Measurements from ENCODE around the gene LCN2. TPM values are rescaled to one million over a fixed set of nuclear protein-coding genes. Genes with fewer than 3 reads are reported as not detected.
"Not testable (repeated sequence)": the region's sequence is repeated elsewhere in the genome, so short reads cannot be mapped to it uniquely, and the experiment has no call there.

The LCN2 gene
- total RNA-seq, 4 donors from 2014 or later, result 0.58 to 222 (median 1.4) TPM; not detected in 1

DNA sequence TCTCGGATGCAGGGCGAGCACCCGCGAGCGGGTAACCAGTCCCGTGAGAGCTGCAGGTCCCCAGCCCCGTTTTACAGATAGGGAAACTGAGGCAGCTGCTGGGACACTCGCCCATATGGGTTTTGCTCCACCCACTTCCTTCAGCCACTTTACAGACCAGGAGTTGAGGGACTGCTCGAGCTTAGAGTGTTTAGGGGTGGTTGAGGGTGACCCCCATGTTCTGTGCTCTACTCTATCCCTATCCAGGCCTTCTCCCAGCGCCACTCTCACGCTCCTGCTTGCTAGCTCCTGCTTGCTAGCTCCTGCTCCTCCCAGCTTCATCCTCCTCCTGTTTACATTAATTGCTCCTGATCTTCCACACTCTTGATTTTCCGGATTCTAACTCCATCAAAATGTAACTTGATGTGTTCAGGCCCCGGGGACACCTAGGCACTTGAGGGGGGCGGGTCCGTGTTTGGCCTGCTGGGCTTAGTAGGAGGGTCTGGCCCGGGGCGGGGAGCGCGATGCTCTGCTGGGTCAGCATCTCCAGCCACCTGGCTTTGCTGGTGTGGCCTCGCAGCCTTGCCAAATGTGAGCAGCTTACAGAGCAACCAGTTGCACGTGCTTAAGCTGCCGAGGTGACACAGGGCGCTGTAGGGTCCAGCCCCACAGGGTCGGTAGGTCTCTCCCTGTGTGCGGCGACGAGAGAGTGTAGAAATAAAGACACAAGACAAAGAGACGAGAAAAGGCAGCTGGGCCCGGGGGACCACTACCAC, 20.2 kb upstream of the LCN2 start:
- H3K9me3 ChIP-seq, result peaks cover 0 to 5% (median 0%) of the 10 kb centered on the region in 3 donors
- peak overlapping the region; percentile 77 to 95 for H3K4me3 ChIP-seq
- TF ChIP-seq, protein P1, sequence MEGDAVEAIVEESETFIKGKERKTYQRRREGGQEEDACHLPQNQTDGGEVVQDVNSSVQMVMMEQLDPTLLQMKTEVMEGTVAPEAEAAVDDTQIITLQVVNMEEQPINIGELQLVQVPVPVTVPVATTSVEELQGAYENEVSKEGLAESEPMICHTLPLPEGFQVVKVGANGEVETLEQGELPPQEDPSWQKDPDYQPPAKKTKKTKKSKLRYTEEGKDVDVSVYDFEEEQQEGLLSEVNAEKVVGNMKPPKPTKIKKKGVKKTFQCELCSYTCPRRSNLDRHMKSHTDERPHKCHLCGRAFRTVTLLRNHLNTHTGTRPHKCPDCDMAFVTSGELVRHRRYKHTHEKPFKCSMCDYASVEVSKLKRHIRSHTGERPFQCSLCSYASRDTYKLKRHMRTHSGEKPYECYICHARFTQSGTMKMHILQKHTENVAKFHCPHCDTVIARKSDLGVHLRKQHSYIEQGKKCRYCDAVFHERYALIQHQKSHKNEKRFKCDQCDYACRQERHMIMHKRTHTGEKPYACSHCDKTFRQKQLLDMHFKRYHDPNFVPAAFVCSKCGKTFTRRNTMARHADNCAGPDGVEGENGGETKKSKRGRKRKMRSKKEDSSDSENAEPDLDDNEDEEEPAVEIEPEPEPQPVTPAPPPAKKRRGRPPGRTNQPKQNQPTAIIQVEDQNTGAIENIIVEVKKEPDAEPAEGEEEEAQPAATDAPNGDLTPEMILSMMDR (IDR thresholded peaks at IDR 0.05), result no peak
- TF ChIP-seq POLR2AphosphoS5 (IDR thresholded peaks at IDR 0.05), result no peak
- H3K36me3 ChIP-seq, result peaks cover 0 to 14% of the 10 kb centered on the region in 2 donors
- WGBS, 2 donors (ENCODE audit: low coverage in 1 of 2), result 20 to 35% methylated on average over 2 to 4 of the region's 29 CpGs
- peaks cover 18% of the 10 kb centered on the region for H3K27me3 ChIP-seq
- H3K27ac ChIP-seq, result peak overlapping the region; percentile 74 to 96 (median 93)
- H3K4me1 ChIP-seq, result peaks cover 0 to 41% (median 26%) of the 10 kb centered on the region in 3 donors
- ATAC-seq, result no peak

DNA sequence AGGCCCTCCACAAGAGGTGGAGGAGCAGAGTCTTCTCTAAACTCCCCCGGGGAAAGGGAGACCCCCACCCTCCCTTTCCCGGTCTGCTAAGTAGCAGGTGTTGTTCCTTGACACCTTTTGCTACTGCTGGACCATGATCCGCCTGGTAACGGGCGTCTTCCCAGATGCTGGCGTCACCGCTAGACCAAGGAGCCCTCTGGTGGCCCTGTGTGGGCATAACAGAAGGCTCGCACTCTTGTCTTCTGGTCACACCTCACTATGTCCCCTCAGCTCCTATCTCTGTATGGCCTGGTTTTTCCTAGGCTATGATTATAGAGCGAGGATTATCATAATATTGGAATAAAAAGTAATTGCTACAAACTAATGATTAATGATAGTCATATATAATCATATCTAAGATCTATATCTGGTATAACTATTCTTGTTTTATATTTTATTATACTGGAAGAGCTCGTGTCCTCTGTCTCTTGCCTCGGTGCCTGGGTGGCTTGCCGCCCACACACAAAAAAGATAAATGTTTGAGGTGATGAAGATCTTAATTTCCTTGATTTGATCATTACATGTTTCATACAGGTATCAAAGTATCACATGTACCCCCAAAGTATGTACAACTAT, 19.2 kb upstream of the LCN2 start:
- TF ChIP-seq, protein P1 (IDR thresholded peaks at IDR 0.05), result peak in 2 of 4 experiments; percentile 27 to 57
- WGBS, 2 donors (ENCODE audit: low coverage in 1 of 2), result 44 to 46% methylated on average over 5 to 7 of the region's 12 CpGs
- not testable (repeated sequence) for H3K9me3 ChIP-seq, H3K36me3 ChIP-seq, H3K4me3 ChIP-seq, H3K27ac ChIP-seq, ATAC-seq
- Histone ChIP-seq H3K4me1 (peaks cover 0 to 34% (median 26%) of the 10 kb centered on the region in 3 donors), H3K27me3 (peaks cover 18% of the 10 kb centered on the region)

DNA sequence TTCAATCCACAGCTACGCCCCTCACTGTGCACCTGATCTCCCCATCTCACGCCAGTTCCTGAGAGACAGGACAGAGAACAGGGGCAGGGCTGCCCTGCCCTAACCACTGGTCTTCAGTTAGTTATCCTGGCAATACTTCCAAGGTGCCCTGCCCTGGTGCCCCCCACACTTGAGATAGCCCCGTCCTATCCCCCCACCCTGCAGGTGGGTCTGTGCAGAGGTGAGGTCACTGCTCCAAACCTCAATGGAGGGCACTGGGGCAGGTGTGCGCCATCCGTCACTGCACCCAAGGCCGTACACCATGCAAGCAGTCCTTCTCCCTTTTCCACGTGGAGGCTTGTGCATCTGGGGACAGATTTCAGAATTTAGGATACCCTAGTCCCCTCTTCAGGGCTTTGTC, 18.6 kb upstream of the LCN2 start:
- not testable (repeated sequence) for H3K27ac ChIP-seq, H3K9me3 ChIP-seq, H3K4me3 ChIP-seq, H3K36me3 ChIP-seq, ATAC-seq
- peaks cover 0 to 28% (median 21%) of the 10 kb centered on the region in 3 donors for H3K4me1 ChIP-seq
- H3K27me3 ChIP-seq, result peaks cover 18% of the 10 kb centered on the region
- 58 to 64% methylated on average over 2 to 6 of the region's 7 CpGs for WGBS, 2 donors (ENCODE audit: low coverage in 1 of 2)

DNA sequence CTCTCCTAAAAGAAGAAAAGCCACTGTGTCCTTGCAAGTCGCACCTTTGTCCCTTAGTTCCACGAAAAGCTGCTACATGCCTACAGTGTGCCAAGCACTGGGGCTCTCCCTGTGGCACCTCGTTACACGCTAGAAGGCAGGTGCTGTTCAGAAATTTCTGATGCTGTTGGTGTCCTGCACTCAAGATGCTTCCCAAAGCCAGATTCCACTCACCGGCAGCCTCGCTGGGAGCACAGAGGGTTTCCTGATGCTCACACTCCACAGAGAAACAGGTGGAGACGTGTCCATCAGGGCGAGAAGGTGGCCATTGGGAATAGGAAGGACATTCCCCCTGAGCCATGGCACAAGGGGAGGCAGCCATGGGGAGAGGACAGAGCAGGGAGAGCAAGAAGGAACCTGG, 17.9 kb upstream of the LCN2 start:
- not testable (repeated sequence) for H3K9me3 ChIP-seq, ATAC-seq
- WGBS, 2 donors (ENCODE audit: low coverage in 1 of 2), result no CpG with 5 or more reads among the region's 8 CpGs

DNA sequence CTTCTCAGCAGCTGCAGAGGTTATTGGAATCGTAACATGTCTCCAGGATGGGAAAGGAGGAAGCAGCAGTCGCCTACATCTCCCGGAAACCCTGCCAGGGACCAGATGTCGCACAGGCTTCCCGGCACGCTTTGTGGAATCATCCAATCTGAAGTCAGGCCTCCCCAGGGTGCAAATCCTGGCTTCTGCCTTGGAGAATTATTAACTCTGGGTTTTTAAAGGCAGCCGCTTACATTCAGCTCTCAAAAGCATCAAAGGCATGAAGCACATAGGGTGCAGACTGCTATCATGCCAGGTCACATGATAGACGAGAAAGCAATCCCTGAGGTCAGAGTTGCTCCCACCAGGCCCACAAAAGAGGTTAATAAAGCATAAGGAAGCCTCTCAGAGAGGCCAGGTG, 17.1 kb upstream of the LCN2 start:
- no CpG with 5 or more reads among the region's 8 CpGs for WGBS, 2 donors (ENCODE audit: low coverage in 1 of 2)
- H3K27ac ChIP-seq, H3K4me3 ChIP-seq: not testable (repeated sequence)

More for the DNA sequence above, 17.9 kb upstream of the LCN2 start:
- Histone ChIP-seq H3K27me3 (peaks cover 18% of the 10 kb centered on the region), H3K4me1 (peaks cover 0 to 21% (median 14%) of the 10 kb centered on the region in 3 donors)
- not testable (repeated sequence) for H3K4me3 ChIP-seq, H3K36me3 ChIP-seq, H3K27ac ChIP-seq

DNA sequence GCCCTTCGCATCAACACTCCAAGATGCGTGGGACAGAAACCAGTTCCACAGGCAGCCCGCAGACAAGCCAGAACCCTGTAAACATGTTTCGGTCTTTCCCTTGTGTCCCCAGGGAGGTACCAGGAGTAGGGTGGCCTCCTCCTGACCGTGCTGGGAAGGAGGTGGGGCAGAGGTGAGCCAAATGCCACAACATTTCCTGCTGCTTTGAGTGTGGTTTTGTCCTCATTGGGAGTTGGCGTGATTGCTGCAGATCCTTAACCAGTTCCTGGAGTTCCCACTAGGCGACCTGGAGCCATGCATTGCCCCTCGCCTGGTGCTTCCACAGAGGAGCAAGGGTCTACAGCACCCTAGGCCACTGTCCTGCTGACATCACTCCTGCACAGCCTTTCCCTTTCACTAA, 13.7 kb upstream of the LCN2 start:
- H3K27ac ChIP-seq, H3K9me3 ChIP-seq, H3K36me3 ChIP-seq, ATAC-seq, H3K4me1 ChIP-seq, H3K4me3 ChIP-seq: not testable (repeated sequence)
- peaks cover 18% of the 10 kb centered on the region for H3K27me3 ChIP-seq
- 68% methylated on average over 4 of the region's 8 CpGs; no CpG with 5 or more reads in 1 of the 2 donors for WGBS, 2 donors (ENCODE audit: low coverage in 1 of 2)

More for the DNA sequence above, 17.1 kb upstream of the LCN2 start:
- not testable (repeated sequence) for H3K36me3 ChIP-seq, ATAC-seq, H3K9me3 ChIP-seq
- H3K4me1 ChIP-seq, result peaks cover 0 to 13% (median 9%) of the 10 kb centered on the region in 3 donors
- peaks cover 18% of the 10 kb centered on the region for H3K27me3 ChIP-seq
